Left ventricle myocardium superior (tissue), 1 donor: ENCODE data around the gene UMAD1. TPM values are rescaled to one million over a fixed set of nuclear protein-coding genes. Genes with fewer than 3 reads are reported as not detected.

Experiments used
- ATAC-seq: fragments of 200-7000 bp; cut with Tn5 transposase; one replicate; pipeline ENCODE4 v1.9.1; 2020; ENCODE audit warnings: mild to moderate bottlenecking, moderate library complexity
- DNase-seq: peaks from one replicate; pipeline ENCODE4 v3.0.0-alpha.2; 2020
- intact Hi-C: fragments of 100-400 bp; cut with micrococcal nuclease; formaldehyde crosslinking; loops from one replicate; pipeline ENCODE4 v1.11.0; 2022
- total RNA-seq: library from RNA; stranded (reverse); fragmentation: NEBNext Ultra II Directional; extraction: Animal tissue kit (Norgen Biotek cat#: 25700); gene quantifications from one replicate; pipeline ENCODE4 v1.2.1, GENCODE V29; 2021
- donor health status: DM: no; HTN: yes; CAD: no; lungs with severe emphysema.

Gene UMAD1
- total RNA-seq, 1 donor from 2014 or later, result 14.4 TPM

GRCh38 chr7:7897509-7897908 lies 257.0 kb downstream of the UMAD1 start:
- DNase-seq (no peak), ATAC-seq (no peak)
- intact Hi-C loops, result no loop called here

GRCh38 chr7:7897949-7898515 lies 257.5 kb downstream of the UMAD1 start:
- intact Hi-C loops, result no loop called here
- ATAC-seq (no peak), DNase-seq (no peak)

- intact Hi-C loops, result no loop called here
- no peak for DNase-seq
- peak; percentile 80 for ATAC-seq
Measured at GRCh38 chr7:7902845-7903244, 262.3 kb downstream of the UMAD1 start.

- intact Hi-C loops, result no loop called here
- DNase-seq, result no peak
- no peak for ATAC-seq
Measured at GRCh38 chr7:7907306-7907705, 266.8 kb downstream of the UMAD1 start.

GRCh38 chr7:7908622-7909145 lies 268.1 kb downstream of the UMAD1 start:
- DNase-seq, result no peak
- intact Hi-C loops, result no loop called here
- ATAC-seq, result no peak

- intact Hi-C loops, result no loop called here
- no peak for DNase-seq
- ATAC-seq, result no peak
Measured at GRCh38 chr7:7909376-7909775, 268.8 kb downstream of the UMAD1 start.

- ATAC-seq, result no peak
- no peak for DNase-seq
- intact Hi-C loops, result no loop called here
Measured at GRCh38 chr7:7911369-7912123, 271.0 kb downstream of the UMAD1 start.

GRCh38 chr7:7912937-7913336 lies 272.4 kb downstream of the UMAD1 start:
- ATAC-seq, result no peak
- intact Hi-C loops, result no loop called here

GRCh38 chr7:7913504-7913903 lies 273.0 kb downstream of the UMAD1 start:
- DNase-seq, result no peak
- ATAC-seq, result no peak
- intact Hi-C loops, result no loop called here

More at GRCh38 chr7:7912937-7913336, 272.4 kb downstream of the UMAD1 start:
- DNase-seq, result no peak

- intact Hi-C loops, result no loop called here
- ATAC-seq (no peak), DNase-seq (no peak)
Measured at GRCh38 chr7:7914547-7914946, 274.0 kb downstream of the UMAD1 start.

GRCh38 chr7:7916064-7916463 lies 275.5 kb downstream of the UMAD1 start:
- intact Hi-C loops, result no loop called here
- ATAC-seq (no peak), DNase-seq (no peak)

GRCh38 chr7:7917593-7917992 lies 277.0 kb downstream of the UMAD1 start:
- no peak for ATAC-seq
- no peak for DNase-seq
- intact Hi-C loops, result no loop called here

GRCh38 chr7:7918736-7919448 lies 278.3 kb downstream of the UMAD1 start:
- ATAC-seq, result no peak
- intact Hi-C loops, result no loop called here
- DNase-seq, result no peak

- DNase-seq (no peak), ATAC-seq (no peak)
- intact Hi-C loops, result no loop called here
Measured at GRCh38 chr7:7919449-7919945, 278.9 kb downstream of the UMAD1 start.

- DNase-seq (no peak), ATAC-seq (no peak)
- intact Hi-C loops, result no loop called here
Measured at GRCh38 chr7:7920056-7920455, 279.5 kb downstream of the UMAD1 start.

GRCh38 chr7:7920481-7920880 lies 279.9 kb downstream of the UMAD1 start:
- no peak for DNase-seq
- intact Hi-C loops, result no loop called here
- no peak for ATAC-seq

GRCh38 chr7:7921830-7922229 lies 281.3 kb downstream of the UMAD1 start:
- intact Hi-C loops, result no loop called here
- no peak for DNase-seq
- no peak for ATAC-seq

- intact Hi-C loops, result no loop called here
- DNase-seq (no peak), ATAC-seq (no peak)
Measured at GRCh38 chr7:7922684-7923385, 282.3 kb downstream of the UMAD1 start.

- ATAC-seq, result no peak
- intact Hi-C loops, result no loop called here
- DNase-seq, result no peak
Measured at GRCh38 chr7:7923818-7924217, 283.3 kb downstream of the UMAD1 start.

GRCh38 chr7:7924303-7924702 lies 283.8 kb downstream of the UMAD1 start:
- ATAC-seq (no peak), DNase-seq (no peak)
- intact Hi-C loops, result no loop called here
